GM10248 (cell line): Measurements from ENCODE around the gene CYB561D1.
A peak's percentile ranks its signal among the peaks of the same experiment; 100 is the strongest.

ENCODE experiments used
- CTCF ChIA-PET: fragments of 300-600 bp; sonication (Branson Sonifier 250); formaldehyde crosslinking; extraction: SDS; loops from one replicate; lab custom pipeline; 2021; ENCODE audit warnings: antibody characterized with exemption; lab: Yijun Ruan, JAX
- POLR2A ChIA-PET: fragments of 350-650 bp; sonication (Branson Sonifier 250); formaldehyde crosslinking; extraction: SDS; loops from one replicate; lab custom pipeline; 2020; ENCODE audit warnings: antibody characterized with exemption; lab: Yijun Ruan, JAX
- DNase-seq: peaks from one replicate; pipeline ENCODE4 v3.0.0; 2012; ENCODE audit errors: extremely low spot score
- TF ChIP-seq, protein P1 (sequence below): IDR thresholded peaks from 2 replicates; pipeline ENCODE4 v1.5.1; 2012; ENCODE audit warnings: mild to moderate bottlenecking, low read depth; ENCODE audit errors: extremely low read depth, missing control alignments, control extremely low read depth

Gene CYB561D1

DNA sequence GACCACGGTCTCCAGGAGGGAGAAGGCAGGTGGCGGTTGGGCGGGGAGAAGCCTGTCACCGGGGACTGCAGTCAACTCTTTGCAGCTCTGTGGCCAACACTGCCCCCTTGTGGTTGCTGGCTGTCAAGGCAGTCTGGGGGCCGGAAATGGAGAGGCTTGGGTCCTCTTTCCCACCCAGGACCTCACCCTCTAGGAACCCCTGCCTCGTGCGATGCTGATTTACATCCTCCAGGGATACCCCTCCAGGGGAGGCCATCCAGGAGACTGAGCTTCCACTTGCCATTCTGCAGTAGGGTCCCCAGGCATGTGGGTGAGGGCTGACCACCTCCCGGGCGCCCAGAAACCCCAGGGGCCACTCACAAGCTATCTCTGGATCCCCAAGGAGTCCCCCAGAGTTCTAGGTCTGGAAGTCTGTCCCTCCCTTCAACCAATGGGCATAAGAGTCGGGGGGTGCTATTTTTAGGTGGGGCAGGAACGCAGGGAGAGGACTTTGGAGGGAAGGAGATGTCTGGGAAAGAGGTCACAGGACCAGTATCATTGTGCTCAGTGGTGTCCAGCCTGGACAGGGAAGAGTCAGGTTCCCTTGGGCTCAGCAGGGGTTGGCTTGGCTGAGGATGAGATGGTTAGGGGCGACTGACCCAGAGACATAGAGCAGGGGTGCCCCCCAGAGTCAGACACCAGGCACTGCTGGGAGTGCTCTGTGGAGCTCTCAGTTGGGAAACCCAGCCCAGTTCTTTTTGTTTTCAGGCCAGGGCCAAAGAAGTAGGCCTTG lies 38.7 kb downstream of the CYB561D1 start:
- ChIA-PET POLR2A (interaction anchor here (0.7 to 1.5 kb wide), 3 partner anchors 38 to 47 kb away, joined by 3 to 6 read pairs (median 3); partner anchors contain the start of gene CYB561D1), CTCF (interaction anchor here (0.6 to 26.3 kb wide), 97 partner anchors 9 to 705 kb away, joined by 3 to 1898 read pairs (median 6); partner anchors contain the start of genes AHCYL1, AMIGO1, ATXN7L2 and CELSR2)

DNA sequence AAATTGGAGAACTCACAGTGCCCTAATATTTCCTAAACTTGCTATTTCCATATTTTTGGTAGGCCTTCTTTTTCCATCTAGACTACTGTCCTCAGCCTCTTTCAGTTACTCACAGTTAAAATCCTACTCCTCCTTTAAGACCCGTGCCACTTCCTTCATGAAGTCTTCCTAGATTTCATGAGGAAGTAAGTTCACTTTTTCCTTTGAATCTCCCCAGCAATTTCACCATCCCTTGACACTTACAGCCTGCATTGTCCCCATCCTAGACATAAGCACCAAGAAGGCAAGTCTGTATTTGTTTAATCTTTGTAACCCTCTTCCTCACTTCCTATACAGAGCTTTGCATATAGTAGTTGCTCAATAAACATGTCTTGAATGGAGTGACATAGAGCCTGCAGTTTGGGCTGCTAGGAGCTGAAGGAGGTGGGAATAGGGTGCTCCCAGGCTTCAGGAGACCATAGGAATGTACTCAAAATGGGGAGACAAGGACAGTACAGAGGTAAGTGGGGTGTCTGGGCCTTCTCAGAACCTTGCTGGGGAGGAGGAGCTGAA lies 40.5 kb downstream of the CYB561D1 start:
- DNase-seq, result no peak
- ChIA-PET POLR2A (interaction anchor here (0.7 kb wide), 1 partner anchor 41 kb away, joined by 5 read pairs; the partner anchor contains the start of gene CYB561D1), CTCF (interaction anchor here (1.0 to 26.3 kb wide), 10 partner anchors 8 to 333 kb away, joined by 3 to 1898 read pairs (median 24); partner anchors contain the start of genes AMIGO1, ATXN7L2, CYB561D1 and GPR61)
- TF ChIP-seq, protein P1, sequence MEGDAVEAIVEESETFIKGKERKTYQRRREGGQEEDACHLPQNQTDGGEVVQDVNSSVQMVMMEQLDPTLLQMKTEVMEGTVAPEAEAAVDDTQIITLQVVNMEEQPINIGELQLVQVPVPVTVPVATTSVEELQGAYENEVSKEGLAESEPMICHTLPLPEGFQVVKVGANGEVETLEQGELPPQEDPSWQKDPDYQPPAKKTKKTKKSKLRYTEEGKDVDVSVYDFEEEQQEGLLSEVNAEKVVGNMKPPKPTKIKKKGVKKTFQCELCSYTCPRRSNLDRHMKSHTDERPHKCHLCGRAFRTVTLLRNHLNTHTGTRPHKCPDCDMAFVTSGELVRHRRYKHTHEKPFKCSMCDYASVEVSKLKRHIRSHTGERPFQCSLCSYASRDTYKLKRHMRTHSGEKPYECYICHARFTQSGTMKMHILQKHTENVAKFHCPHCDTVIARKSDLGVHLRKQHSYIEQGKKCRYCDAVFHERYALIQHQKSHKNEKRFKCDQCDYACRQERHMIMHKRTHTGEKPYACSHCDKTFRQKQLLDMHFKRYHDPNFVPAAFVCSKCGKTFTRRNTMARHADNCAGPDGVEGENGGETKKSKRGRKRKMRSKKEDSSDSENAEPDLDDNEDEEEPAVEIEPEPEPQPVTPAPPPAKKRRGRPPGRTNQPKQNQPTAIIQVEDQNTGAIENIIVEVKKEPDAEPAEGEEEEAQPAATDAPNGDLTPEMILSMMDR, result no peak

More for the DNA sequence above, 38.7 kb downstream of the CYB561D1 start:
- TF ChIP-seq, protein P1, result peak; percentile 94
- DNase-seq, result peak; percentile 89

DNA sequence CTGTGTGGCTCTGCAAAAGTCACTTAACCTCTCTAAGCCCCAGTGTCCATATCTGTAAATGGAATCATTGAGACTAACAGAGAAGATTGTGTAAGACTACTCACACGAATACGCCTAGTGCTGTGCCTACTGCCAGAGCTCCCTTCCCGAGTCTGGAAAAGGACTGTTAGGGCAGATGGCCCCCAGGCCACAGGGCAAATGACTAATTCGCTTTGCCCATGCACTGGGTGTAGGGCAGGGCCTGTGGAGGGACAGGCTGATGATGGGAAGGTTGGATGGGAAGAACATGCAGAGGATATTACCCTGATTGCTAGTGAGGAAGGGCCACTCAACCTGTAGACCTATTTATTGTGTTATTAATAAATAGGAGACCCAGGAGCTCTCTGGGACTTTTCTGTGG lies 41.6 kb downstream of the CYB561D1 start:
- ChIA-PET CTCF (interaction anchor here (1.0 to 26.3 kb wide), 9 partner anchors 7 to 449 kb away, joined by 3 to 1898 read pairs (median 4); partner anchors contain the start of genes AHCYL1, AMIGO1, ATXN7L2 and CYB561D1), POLR2A (no interaction called here)
- DNase-seq, result no peak
- TF ChIP-seq, protein P1, result no peak

DNA sequence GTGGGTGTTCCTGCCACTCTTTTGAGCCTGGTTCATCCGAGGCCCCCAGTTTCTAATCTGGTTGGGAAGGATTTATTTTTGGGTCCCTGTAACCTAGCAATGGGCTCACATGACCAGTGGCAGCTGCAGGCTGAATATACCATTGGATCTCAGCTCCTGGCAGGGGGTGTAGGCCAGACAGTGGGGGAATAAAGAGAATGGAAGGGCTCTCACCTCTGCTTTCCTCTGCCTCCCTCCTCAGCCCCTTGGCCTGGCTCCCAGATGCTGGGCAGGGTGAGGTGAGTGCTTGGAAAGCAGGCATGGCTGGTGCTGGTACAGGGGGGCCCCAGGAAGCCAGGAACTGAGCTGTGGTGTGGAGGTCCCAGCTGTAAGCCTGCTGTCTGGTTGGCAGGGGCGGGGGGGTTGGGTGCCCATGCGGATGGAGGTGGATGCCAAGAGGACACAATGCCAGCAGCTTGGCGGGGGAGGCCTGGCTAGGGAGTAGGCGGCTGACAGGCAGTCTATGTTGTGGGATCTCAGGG lies 42.1 kb downstream of the CYB561D1 start:
- ChIA-PET CTCF (interaction anchor here (1.1 to 26.3 kb wide), 7 partner anchors 6 to 449 kb away, joined by 3 to 1898 read pairs (median 7); partner anchors contain the start of genes AHCYL1, AMIGO1, ATXN7L2 and CYB561D1), POLR2A (no interaction called here)

DNA sequence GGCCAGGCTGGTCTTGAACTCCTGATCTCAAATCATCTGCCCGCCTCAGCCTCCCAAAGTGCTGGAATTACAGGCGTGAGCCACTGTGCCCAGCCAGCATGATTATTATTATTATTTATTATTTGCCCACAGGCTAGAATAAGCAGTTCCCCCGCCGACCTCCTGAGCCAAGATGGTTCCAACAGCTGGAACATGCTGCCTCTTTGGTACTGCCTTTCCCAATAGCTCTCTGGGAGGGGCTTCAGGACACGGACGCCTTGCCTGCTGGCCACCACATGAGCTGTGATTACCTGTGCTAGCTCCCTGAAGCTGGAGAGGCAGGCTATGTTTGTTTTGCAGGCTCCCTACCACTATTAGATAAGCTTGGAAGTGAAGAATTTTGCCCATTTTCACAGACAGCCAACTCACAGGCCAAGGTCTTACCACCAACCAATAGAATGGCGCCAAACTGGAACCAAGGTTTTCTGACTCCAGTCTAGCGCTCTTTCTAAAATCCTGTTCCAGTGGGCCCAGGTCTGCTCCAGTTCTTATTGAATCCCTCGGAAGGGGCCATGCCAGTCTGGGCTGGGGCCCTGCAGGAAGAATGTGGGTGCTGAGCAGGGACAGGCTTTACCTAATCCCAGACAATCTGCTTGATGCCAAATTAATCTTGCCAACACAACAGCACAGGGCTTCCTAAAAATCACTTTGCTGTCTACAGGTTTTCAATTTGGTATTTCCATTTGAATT lies 43.7 kb downstream of the CYB561D1 start:
- DNase-seq, result no peak
- ChIA-PET CTCF (interaction anchor here (1.0 to 26.3 kb wide), 7 partner anchors 5 to 446 kb away, joined by 3 to 1898 read pairs (median 13); partner anchors contain the start of genes AMIGO1, ATXN7L2, CYB561D1 and GPR61), POLR2A (no interaction called here)
- TF ChIP-seq, protein P1, result no peak

More for the DNA sequence above, 42.1 kb downstream of the CYB561D1 start:
- TF ChIP-seq, protein P1, result no peak
- DNase-seq, result no peak
